Adrenal gland (tissue), 5 donors: Measurements from ENCODE around the gene DIAPH1.

Experiments
- POLR2A ChIP-seq, 2 donors: fragments of 450-650 bp; IDR thresholded peaks; one replicate each; pipeline ENCODE4 v1.6.1; 2017; ENCODE audit warnings: antibody characterized with exemption in 2 of 2, mild to moderate bottlenecking in 2 of 2, moderate library complexity in 1 of 2
- TF ChIP-seq, protein P1 (sequence below), 6 experiments: fragments of 450-650 bp in 4 of 6; fragments of 200-600 bp in 2 of 6; sonication (generic) in 1 of 6; IDR thresholded peaks; 1 replicate in 5 of 6; 2 replicates in 1 of 6; pipeline versions ENCODE4 v1.5.1 to v1.8.0; 2016 to 2021; ENCODE audit warnings: antibody characterized with exemption in 6 of 6, mild to moderate bottlenecking in 2 of 6, moderate library complexity in 1 of 6
- donor health status: DM: no; HTN: no; CAD: no.

GRCh38 chr5:141608557-141608956, 10.2 kb downstream of the DIAPH1 start:
- TF ChIP-seq, protein P1, sequence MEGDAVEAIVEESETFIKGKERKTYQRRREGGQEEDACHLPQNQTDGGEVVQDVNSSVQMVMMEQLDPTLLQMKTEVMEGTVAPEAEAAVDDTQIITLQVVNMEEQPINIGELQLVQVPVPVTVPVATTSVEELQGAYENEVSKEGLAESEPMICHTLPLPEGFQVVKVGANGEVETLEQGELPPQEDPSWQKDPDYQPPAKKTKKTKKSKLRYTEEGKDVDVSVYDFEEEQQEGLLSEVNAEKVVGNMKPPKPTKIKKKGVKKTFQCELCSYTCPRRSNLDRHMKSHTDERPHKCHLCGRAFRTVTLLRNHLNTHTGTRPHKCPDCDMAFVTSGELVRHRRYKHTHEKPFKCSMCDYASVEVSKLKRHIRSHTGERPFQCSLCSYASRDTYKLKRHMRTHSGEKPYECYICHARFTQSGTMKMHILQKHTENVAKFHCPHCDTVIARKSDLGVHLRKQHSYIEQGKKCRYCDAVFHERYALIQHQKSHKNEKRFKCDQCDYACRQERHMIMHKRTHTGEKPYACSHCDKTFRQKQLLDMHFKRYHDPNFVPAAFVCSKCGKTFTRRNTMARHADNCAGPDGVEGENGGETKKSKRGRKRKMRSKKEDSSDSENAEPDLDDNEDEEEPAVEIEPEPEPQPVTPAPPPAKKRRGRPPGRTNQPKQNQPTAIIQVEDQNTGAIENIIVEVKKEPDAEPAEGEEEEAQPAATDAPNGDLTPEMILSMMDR (IDR thresholded peaks at IDR 0.05): no peak
- TF ChIP-seq POLR2A (IDR thresholded peaks at IDR 0.05): no peak
